Neural cell (in vitro differentiated cells): ENCODE data around the gene CCNJL. TPM values are rescaled to one million over a fixed set of nuclear protein-coding genes. Genes with fewer than 3 reads are reported as not detected.

Source experiments
- H2AFZ ChIP-seq: fragments of 200-600, 300-800 bp; sonication (generic), shearing (Covaris generic); 2 replicates; pipeline ENCODE4 v1.6.0; 2014; ENCODE audit warnings: low read depth, mild to moderate bottlenecking, antibody characterized with exemption, low read length, moderate library complexity
- H3F3A ChIP-seq: fragments of 200-600 bp; shearing (Covaris generic); 2 replicates; pipeline ENCODE4 v1.6.1; 2016; ENCODE audit warnings: mild to moderate bottlenecking, moderate library complexity, mixed read lengths, antibody characterized with exemption, low read length; ENCODE audit not compliant: insufficient read depth, poor library complexity, severe bottlenecking
- H3K27ac ChIP-seq: fragments of 200-600, 300-800 bp; sonication (generic), shearing (Covaris generic); 2 replicates; pipeline ENCODE4 v1.5.1; 2014; ENCODE audit warnings: mild to moderate bottlenecking, low read length, moderate library complexity
- H3K27me3 ChIP-seq: fragments of 300-800, 200-600 bp; sonication (generic), shearing (Covaris generic); 2 replicates; pipeline ENCODE4 v1.6.0; 2014; ENCODE audit warnings: mild to moderate bottlenecking, low read depth, low read length, moderate library complexity; ENCODE audit not compliant: insufficient read depth
- H3K36me3 ChIP-seq: fragments of 300-800, 200-600 bp; sonication (generic), shearing (Covaris generic); 2 replicates; pipeline ENCODE4 v1.5.1; 2014; ENCODE audit warnings: mild to moderate bottlenecking, antibody characterized with exemption, low read length, moderate library complexity; ENCODE audit not compliant: insufficient read depth
- H3K4me2 ChIP-seq: fragments of 300-800, 200-600 bp; sonication (generic), shearing (Covaris generic); 2 replicates; pipeline ENCODE4 v1.6.0; 2014; ENCODE audit warnings: mild to moderate bottlenecking, low read length
- H3K4me3 ChIP-seq: fragments of 300-800, 200-600 bp; sonication (generic), shearing (Covaris generic); 2 replicates; pipeline ENCODE4 v1.5.1; 2014; ENCODE audit warnings: mild to moderate bottlenecking, low read length, moderate library complexity
- H3K79me2 ChIP-seq: fragments of 200-600 bp; shearing (Covaris generic); replicated peaks from 2 replicates; pipeline ENCODE4 v1.6.0; 2014; ENCODE audit warnings: mild to moderate bottlenecking, low read length, moderate library complexity; ENCODE audit not compliant: insufficient read depth
- H3K9ac ChIP-seq: fragments of 300-800, 200-600 bp; sonication (generic), shearing (Covaris generic); 2 replicates; pipeline ENCODE4 v1.6.1; 2016; ENCODE audit warnings: mild to moderate bottlenecking, low read length, mixed read lengths
- H3K9me2 ChIP-seq: fragments of 200-600 bp; shearing (Covaris generic); 2 replicates; pipeline ENCODE4 v1.6.1; 2016; ENCODE audit warnings: mild to moderate bottlenecking, low read length, mixed read lengths; ENCODE audit not compliant: insufficient read depth
- H3K9me3 ChIP-seq: fragments of 200-600, 300-800 bp; sonication (generic), shearing (Covaris generic); 2 replicates; pipeline ENCODE4 v1.6.1; 2016; ENCODE audit warnings: mild to moderate bottlenecking, mixed run types, low read length, moderate library complexity, mixed read lengths
- H4K20me1 ChIP-seq: fragments of 200-600 bp; shearing (Covaris generic); 2 replicates; pipeline ENCODE4 v1.6.1; 2016; ENCODE audit warnings: mild to moderate bottlenecking, mixed run types; ENCODE audit not compliant: insufficient read depth
- EP300 ChIP-seq: fragments of 450-650 bp; conservative IDR thresholded peaks from 2 replicates; pipeline ENCODE4 v1.6.1; 2014; ENCODE audit warnings: antibody characterized with exemption, mild to moderate bottlenecking, moderate library complexity; ENCODE audit not compliant: poor library complexity, severe bottlenecking
- EZH2 ChIP-seq: fragments of 200-600, 300-800 bp; shearing (Covaris generic), sonication (generic); IDR thresholded peaks from 2 replicates; pipeline ENCODE4 v1.6.1; 2014; ENCODE audit warnings: antibody characterized with exemption, low read length, borderline replicate concordance, mild to moderate bottlenecking; ENCODE audit not compliant: insufficient read depth, poor library complexity, severe bottlenecking
- MXI1 ChIP-seq: fragments of 450-650 bp; conservative IDR thresholded peaks from 2 replicates; pipeline ENCODE4 v1.6.1; 2014; ENCODE audit warnings: antibody characterized with exemption, mild to moderate bottlenecking; ENCODE audit not compliant: poor library complexity, severe bottlenecking
- POLR2AphosphoS5 ChIP-seq: IDR thresholded peaks from 2 replicates; pipeline ENCODE4 v1.6.1; 2012
- RAD21 ChIP-seq: fragments of 450-650 bp; conservative IDR thresholded peaks from 2 replicates; pipeline ENCODE4 v1.6.1; 2014; ENCODE audit warnings: antibody characterized with exemption, mild to moderate bottlenecking, moderate library complexity
- SMC3 ChIP-seq: fragments of 450-650 bp; conservative IDR thresholded peaks from 2 replicates; pipeline ENCODE4 v1.6.1; 2014; ENCODE audit warnings: antibody characterized with exemption, mild to moderate bottlenecking, moderate library complexity; ENCODE audit not compliant: poor library complexity
- TAF1 ChIP-seq: IDR thresholded peaks from 2 replicates; pipeline ENCODE4 v1.6.1; 2012; ENCODE audit warnings: low read depth
- polyA minus RNA-seq: library from RNA; depleted of rRNA, polyadenylated mRNA; stranded (reverse); fragments of >200 nt; gene quantifications from 2 replicates; pipeline ENCODE4 v1.2.3, GENCODE V29; 2014
- polyA plus RNA-seq: library from polyadenylated mRNA; depleted of rRNA; stranded (reverse); fragments of >200 nt; gene quantifications from 2 replicates; pipeline ENCODE4 v1.2.3, GENCODE V29; 2014
- TF ChIP-seq, protein P1 (sequence below): IDR thresholded peaks from 2 replicates; pipeline ENCODE4 v1.6.1; 2012; ENCODE audit warnings: borderline replicate concordance
- TF ChIP-seq, protein P2 (sequence below): fragments of 450-650 bp; IDR thresholded peaks from 2 replicates; pipeline ENCODE4 v1.5.1; 2014; ENCODE audit warnings: antibody characterized with exemption, mild to moderate bottlenecking, moderate library complexity; ENCODE audit not compliant: poor library complexity, severe bottlenecking

Gene CCNJL, protein sequence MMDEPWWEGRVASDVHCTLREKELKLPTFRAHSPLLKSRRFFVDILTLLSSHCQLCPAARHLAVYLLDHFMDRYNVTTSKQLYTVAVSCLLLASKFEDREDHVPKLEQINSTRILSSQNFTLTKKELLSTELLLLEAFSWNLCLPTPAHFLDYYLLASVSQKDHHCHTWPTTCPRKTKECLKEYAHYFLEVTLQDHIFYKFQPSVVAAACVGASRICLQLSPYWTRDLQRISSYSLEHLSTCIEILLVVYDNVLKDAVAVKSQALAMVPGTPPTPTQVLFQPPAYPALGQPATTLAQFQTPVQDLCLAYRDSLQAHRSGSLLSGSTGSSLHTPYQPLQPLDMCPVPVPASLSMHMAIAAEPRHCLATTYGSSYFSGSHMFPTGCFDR
- polyA plus RNA-seq (0.28 and 0.84 TPM in 2 replicates), polyA minus RNA-seq (0.73 and 0.93 TPM in 2 replicates)

DNA sequence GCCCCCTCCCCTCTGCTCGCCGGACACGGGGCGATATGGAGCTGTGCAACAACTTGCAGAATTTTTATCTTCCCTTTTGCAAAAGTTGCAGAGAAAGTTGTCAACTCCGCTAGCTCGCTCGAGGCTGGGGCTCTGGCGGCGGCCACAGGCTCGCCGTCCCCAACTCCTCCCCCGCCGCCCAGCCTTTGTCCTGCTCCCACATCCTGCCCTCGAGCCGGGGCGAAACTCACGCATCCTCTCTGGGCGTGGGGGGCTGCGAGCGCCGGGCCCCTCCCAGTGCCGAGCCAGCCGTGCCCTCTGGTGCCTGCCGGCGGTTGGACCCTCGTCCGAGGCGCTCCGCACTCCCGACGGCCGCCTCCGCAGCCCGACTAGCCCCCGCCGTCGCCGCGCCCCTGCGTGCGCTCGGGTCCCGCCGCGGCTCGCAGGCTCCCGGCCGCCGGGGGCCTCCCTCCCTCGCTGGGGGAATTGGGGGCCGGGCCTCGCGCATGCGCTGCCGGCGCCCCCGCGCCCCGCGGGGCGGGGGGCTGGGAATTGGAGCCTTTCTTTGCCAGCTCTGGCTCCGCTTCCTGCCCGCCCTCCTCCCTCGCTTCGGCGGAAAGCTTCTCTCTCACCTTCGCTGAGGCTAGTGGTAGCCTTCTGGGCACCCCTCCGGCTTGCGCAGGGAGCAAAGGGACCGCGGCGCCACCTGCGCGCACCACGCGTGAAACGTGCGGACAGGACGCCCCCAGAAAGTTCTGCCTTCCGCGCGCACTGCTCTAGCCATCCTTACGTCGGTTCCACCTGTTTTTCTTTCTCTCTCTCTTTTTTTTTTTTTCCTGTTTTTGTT, at the start of gene CCNJL:
CCNJL (minus strand) TSS at position 431 of the 826 bp plus-strand sequence. CDS start 641 bp downstream, outside the sequence.
- Histone ChIP-seq H3K4me3 (peak within 1 kb of the TSS; percentile 88), H3F3A (no peaks in the 10 kb centered on the region), H3K9ac (peak within 1 kb of the TSS; percentile 54), H3K79me2 (peaks cover 11% of the 10 kb centered on the region), H3K9me2 (no peaks in the 10 kb centered on the region), H3K27me3 (peaks cover 6% of the 10 kb centered on the region), H3K27ac (no peak within 1 kb of the TSS), H3K4me2 (peak within 1 kb of the TSS; percentile 35), H2AFZ (peak within 1 kb of the TSS; percentile 80), H3K9me3 (no peaks in the 10 kb centered on the region), H3K36me3 (no peaks in the 10 kb centered on the region), H4K20me1 (no peaks in the 10 kb centered on the region)
- peak; percentile 27 for TF ChIP-seq POLR2AphosphoS5
- TF ChIP-seq, protein P1, sequence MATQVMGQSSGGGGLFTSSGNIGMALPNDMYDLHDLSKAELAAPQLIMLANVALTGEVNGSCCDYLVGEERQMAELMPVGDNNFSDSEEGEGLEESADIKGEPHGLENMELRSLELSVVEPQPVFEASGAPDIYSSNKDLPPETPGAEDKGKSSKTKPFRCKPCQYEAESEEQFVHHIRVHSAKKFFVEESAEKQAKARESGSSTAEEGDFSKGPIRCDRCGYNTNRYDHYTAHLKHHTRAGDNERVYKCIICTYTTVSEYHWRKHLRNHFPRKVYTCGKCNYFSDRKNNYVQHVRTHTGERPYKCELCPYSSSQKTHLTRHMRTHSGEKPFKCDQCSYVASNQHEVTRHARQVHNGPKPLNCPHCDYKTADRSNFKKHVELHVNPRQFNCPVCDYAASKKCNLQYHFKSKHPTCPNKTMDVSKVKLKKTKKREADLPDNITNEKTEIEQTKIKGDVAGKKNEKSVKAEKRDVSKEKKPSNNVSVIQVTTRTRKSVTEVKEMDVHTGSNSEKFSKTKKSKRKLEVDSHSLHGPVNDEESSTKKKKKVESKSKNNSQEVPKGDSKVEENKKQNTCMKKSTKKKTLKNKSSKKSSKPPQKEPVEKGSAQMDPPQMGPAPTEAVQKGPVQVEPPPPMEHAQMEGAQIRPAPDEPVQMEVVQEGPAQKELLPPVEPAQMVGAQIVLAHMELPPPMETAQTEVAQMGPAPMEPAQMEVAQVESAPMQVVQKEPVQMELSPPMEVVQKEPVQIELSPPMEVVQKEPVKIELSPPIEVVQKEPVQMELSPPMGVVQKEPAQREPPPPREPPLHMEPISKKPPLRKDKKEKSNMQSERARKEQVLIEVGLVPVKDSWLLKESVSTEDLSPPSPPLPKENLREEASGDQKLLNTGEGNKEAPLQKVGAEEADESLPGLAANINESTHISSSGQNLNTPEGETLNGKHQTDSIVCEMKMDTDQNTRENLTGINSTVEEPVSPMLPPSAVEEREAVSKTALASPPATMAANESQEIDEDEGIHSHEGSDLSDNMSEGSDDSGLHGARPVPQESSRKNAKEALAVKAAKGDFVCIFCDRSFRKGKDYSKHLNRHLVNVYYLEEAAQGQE, result no peak
- peak; percentile 46 for TF ChIP-seq RAD21
- no peak for TF ChIP-seq EP300
- TF ChIP-seq EZH2, result no peak
- TF ChIP-seq, protein P2, sequence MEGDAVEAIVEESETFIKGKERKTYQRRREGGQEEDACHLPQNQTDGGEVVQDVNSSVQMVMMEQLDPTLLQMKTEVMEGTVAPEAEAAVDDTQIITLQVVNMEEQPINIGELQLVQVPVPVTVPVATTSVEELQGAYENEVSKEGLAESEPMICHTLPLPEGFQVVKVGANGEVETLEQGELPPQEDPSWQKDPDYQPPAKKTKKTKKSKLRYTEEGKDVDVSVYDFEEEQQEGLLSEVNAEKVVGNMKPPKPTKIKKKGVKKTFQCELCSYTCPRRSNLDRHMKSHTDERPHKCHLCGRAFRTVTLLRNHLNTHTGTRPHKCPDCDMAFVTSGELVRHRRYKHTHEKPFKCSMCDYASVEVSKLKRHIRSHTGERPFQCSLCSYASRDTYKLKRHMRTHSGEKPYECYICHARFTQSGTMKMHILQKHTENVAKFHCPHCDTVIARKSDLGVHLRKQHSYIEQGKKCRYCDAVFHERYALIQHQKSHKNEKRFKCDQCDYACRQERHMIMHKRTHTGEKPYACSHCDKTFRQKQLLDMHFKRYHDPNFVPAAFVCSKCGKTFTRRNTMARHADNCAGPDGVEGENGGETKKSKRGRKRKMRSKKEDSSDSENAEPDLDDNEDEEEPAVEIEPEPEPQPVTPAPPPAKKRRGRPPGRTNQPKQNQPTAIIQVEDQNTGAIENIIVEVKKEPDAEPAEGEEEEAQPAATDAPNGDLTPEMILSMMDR, result peak; percentile 15
- TF ChIP-seq MXI1, result peak; percentile 69

DNA sequence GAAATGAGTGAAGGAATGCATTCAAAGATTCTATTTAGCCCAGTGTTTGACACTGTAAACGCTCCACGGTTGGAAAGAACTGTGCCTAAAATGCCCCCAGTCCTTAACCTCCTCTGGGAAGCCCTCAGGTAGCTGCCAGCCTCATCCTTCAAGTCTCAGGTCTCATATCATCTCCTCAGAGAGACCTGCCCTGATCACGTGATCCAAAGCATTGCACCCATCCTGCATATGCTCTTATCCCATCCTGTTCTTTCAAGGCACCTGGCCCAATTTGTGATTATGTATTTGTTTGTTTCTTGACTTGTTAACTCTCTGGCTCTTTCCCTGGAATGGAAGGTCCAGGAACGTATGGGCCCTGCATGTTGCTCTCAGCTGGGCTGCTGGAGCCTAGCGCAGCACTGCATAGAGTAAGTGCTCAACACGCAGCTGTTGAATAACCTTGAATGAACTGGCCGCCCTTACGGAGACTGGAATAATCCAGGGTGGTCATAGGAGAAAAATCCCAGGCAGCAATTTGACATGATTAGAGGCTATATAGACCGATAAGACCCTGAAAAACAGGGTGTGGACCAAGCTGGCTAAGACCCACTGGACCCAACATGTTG, 49.4 kb upstream of the CCNJL start:
- H4K20me1 ChIP-seq, result no peaks in the 10 kb centered on the region
- no peak overlapping the region for H3K4me2 ChIP-seq
- no peak overlapping the region for H3K9ac ChIP-seq
- no peak for TF ChIP-seq RAD21
- no peak for TF ChIP-seq SMC3
- TF ChIP-seq TAF1, result no peak
- no peak for TF ChIP-seq EP300
- TF ChIP-seq EZH2, result no peak
- TF ChIP-seq, protein P2, result no peak
- no peak overlapping the region for H2AFZ ChIP-seq
- H3K27ac ChIP-seq, result no peak overlapping the region
- no peaks in the 10 kb centered on the region for H3K27me3 ChIP-seq
- no peaks in the 10 kb centered on the region for H3K79me2 ChIP-seq
- H3K9me3 ChIP-seq, result no peaks in the 10 kb centered on the region
- H3K9me2 ChIP-seq, result no peaks in the 10 kb centered on the region
- H3K4me3 ChIP-seq, result no peak overlapping the region
- H3K36me3 ChIP-seq, result no peaks in the 10 kb centered on the region
- no peaks in the 10 kb centered on the region for H3F3A ChIP-seq
